M059J (cell line): ENCODE measurements around the gene FIBCD1. TPM values are rescaled to one million over a fixed set of nuclear protein-coding genes. Genes with fewer than 3 reads are reported as not detected.

Experiments used
- DNase-seq: peaks from one replicate; pipeline ENCODE4 v3.0.0-alpha.2; 2012; ENCODE audit warnings: low read depth
- total RNA-seq: library from RNA; depleted of rRNA; stranded (reverse); fragments of >200 nt; shearing (Covaris generic); gene quantifications from 2 replicates; pipeline ENCODE4 v1.2.3, GENCODE V29; 2014; rRNA removed

FIBCD1 gene
- total RNA-seq, result 12.7 and 36.2 TPM in 2 replicates

DNA sequence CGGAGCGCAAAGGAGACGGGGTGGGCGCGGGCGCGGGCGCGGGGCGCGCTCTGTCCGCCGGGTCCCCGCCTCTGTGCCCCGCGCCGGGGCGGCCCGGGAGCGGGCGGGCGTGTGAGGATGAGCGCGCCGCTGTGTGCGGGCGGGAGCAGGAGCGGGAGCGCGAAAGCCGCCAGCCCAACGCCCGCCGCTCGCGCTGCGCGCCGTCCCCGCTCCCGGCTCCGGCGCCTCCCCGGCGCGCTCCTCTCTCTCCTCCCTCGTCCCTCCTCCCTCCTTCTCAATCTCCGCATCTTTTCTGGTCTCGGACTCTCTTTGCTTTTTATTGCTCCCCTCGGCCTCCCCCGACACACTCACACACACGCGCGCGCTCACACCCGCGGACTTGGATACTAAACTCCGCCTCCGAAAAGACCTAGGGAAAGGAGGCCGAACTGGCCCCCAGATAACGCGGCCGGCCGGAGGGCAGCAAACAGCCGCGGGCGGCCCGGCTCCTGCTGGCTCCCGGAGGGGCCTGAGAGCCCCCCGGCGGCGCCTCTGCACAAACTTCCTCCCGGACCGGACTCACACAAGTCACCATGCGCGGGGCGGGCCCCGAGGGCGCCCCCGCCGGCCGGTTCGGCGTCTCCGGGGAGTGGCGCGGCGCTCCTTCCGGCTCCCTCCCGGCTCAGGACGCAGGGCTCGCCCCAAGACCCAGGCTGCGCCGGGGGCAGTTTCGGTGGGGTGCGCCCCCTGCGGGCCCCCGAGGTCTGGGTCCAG lies at the start of gene FIBCD1:
FIBCD1 (minus strand) TSS at position 596 of the 753 bp plus-strand sequence. CDS start 640 bp downstream, outside the sequence.
- DNase-seq, result peak; percentile 68

GRCh38 chr9:130988400-130988747 lies 49.3 kb upstream of the FIBCD1 start:
- DNase-seq, result no peak

- DNase-seq, result no peak
Measured at GRCh38 chr9:130987738-130988399, 48.8 kb upstream of the FIBCD1 start.

GRCh38 chr9:130987054-130987453 lies 48.0 kb upstream of the FIBCD1 start:
- no peak for DNase-seq

- DNase-seq, result peak; percentile 25
Measured at GRCh38 chr9:130986356-130986965, 47.4 kb upstream of the FIBCD1 start.

DNA sequence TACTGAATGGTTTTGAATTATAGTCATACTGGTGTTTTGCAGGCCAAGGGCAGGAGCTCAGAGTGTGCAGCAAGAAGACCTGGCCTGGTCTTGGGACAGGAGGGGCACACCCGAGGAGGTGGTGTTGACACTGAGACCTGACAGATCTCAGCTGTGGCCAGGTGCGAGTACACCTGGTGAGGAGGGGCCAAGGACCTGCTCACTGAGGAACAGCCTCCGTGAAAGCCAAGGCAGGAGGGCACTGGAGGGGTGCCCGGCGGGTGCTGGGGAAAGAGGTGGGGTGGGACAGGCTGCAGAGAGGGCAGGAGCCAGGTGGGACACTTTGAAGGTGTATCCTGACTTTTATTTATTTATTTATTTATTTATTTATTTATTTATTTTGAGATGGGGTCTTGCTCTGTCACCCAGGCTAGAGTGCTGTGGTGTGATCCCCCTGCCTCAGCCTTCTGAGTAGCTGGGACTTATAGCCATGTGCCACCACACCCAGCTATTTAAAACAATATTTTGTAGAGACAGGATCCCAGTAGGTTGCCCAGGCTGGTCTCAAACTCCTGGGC lies 46.6 kb upstream of the FIBCD1 start:
- no peak for DNase-seq

DNA sequence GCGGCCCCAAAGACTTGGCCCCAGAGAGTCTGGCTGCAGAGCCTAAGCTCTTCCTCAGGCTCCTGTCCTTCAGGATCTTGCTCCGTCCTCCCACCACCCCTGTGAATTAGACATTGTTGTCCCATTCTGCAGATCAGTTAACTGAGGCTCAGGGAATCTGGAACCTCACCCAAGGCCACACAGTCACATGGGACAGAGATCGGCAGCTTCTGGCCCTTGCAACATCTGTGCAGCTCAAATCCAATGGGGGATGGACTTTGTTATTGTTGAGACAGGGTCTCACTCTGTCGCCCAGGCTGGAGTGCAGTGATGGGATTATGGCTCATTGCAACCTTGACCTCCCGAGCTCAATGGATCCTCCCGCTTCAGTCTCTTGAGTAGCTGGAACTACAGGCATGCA lies 46.0 kb upstream of the FIBCD1 start:
- no peak for DNase-seq

DNA sequence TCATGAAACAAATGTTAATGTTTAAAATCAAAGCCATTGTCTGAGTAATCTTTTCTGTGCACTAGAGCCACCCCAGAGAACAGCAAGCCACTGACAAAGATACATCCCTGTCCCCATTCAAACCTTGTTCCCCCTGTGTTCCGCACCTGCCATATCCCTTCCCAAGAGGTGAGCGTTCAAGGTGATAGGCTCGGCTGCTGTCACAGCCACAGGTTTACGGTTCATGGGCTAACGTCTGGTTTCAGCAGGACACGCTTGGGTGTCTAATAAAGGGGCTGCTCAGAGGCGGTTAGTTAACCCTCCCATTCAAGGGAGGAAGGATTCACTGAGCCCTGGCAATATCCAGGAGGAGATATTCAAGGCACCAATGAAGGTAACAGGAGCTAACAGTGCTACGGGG lies 45.5 kb upstream of the FIBCD1 start:
- no peak for DNase-seq

DNA sequence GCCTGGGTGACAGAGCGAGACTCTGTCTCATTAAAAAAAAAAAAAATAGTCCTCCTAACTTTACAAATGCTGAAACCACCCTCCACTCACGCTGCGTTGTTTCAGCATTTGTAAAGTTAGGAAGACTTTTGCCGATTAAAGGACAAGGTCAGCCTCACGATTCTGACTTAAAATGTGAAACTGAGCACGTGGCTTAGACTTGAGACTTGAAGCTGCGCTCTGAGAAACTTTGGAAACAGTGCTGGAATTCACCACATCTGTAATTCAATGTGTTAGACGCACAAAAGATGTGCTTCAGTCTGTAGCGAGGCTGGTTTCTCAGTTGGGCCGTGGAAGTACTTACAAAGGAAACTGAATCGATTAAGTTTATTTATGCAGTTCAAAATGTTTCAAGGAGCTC lies 44.9 kb upstream of the FIBCD1 start:
- DNase-seq, result no peak

DNA sequence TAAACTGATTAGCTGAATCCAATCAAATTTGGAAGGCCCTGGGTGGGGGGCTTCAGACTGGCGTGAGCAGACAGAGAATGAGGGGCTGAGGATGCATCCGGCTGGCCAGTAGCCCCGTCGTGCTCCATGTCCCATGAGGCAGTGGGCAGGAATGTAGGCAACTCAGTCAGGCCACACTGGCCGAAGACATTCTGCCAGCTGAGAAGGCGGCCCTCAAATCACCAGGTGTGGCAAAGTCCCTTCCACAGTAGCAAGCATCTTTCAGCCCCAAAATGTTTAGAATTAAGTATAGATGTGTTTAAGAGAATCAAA lies 44.3 kb upstream of the FIBCD1 start:
- DNase-seq, result no peak

GRCh38 chr9:130982636-130983358 lies 43.8 kb upstream of the FIBCD1 start:
- no peak for DNase-seq

DNA sequence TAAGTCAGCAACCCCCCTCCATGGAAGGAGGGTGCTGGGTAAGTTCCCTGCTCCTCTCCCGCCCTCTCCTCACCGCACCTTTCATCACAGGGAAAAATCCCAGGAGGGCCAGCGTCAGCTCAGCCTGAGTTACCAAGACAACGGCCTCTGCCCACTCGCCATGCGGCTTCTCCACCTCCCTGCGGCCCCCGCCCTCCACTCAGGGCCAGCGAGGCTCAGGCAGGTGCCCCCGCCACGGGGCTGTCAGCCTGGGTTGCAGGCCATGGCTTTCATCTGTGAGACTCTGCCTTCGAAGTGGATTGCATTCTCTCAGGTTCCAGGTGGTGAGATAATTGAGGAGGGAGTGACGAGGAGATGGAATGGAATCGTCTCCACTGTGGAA lies 42.7 kb upstream of the FIBCD1 start:
- no peak for DNase-seq

GRCh38 chr9:130981002-130981755 lies 42.1 kb upstream of the FIBCD1 start:
- no peak for DNase-seq

DNA sequence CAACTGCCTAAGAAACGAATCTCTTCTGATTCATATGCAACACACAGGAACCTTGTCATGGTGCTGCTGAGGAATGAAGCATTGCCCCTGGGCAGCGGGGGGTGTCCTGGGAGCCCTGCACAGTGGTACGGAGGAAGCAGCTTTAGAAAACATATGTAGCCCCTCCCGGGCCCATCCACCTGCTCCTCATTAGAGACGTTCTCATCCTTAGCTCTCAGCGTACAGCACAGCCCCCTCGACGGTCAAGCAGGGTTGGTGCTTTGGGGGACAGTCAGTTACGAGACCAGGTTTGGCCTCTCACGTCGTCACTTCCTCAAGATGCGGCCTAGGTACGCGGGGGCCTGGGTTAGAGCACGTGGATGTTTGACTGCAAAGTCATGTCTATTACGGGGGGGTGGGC lies 41.5 kb upstream of the FIBCD1 start:
- DNase-seq, result no peak

DNA sequence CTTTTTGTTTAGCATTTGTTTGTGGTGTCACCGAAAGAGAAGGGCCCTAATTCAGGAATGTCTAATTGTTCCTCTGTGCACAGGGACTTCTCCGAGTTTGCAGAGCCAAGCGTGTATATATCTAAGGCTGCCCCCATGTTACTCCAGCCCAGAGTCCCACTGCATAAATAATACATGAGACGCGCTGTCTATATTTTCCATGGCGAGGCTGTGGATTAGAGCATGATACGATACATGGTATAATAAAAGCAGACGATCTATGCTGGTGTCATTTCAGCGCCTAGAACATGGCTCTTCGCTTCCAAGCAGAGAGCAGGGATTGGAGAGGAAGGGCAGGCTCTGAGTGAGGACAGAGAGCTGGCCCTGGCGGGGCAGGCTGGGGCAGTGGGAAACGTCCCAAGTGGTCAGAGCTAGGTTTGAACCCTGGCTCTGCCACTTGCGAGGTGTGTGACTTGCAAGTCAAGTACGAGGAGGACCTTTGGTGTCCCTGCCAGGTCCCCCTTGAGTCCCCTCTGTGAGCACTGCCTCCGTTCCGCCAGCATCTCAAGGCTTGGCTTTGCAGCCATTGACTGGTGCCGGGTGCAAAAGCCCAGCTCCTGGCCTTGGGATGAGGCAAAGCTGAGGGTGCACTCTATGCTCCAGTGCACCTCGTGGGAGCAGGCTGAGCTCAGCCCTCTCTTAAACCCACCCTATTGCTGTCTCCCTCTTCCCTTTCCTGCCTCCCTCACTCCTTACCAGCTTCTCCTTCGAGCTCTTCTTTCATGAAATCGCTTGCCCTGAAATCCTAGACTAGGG lies 40.7 kb upstream of the FIBCD1 start:
- DNase-seq, result no peak

GRCh38 chr9:130977811-130978221 lies 38.8 kb upstream of the FIBCD1 start:
- DNase-seq, result no peak

DNA sequence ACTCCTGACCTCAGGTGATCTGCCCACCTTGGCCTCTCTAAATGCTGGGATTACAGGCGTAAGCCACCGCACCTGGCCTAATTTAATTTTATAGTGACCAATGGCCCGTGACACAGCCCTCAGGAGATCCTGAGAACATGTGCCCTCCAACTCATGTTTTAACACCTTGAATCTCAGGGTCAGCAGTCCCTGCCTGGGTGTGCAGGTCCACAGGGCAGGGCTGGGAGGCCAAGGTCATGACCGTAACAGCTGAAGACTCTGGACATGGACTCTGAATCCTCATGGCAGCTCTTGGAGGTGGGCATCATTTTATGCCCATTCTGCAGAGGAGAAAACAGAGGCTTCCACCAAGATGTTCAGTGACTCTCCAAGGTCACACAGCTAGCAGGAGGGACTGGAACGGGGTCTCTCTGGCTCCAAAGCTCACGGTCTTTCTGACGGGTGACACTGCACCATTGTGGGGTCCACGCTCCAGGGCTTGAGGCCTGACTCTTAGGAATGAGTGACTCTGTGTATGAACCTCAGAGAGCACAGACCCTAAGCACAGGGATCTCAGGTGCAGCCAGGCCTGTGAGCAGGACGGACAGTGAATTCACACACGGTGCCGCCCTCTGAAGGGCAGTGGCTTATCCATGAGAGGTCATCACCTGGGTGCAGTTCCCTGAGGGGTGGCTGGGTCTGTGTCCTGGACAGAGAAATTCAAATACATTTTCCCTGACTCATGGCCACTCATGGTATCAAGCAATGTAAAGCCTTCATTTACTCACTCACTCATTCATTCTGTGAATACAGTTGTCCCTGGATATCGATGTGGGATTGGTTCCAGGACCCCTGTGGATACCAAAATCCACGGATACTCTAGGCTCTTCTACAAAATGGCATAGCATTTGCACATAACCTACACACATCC lies 37.1 kb upstream of the FIBCD1 start:
- no peak for DNase-seq

DNA sequence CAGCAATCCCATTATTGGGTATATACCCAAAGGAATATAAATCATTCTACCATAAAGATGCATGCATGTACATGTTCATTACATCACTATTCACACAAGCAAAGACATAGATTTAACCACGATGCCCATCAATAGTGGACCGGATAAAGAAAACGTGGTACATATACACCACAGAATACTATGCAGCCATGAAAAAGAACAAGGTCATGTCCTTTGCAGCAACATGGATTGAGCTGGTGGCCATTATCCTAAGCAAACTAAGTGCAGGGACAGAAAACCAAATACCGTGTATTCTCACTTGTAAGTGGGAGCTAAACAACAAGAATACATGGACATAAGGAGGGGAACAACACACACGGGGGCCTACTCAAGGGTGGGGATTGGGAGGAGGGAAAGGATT lies 36.1 kb upstream of the FIBCD1 start:
- DNase-seq, result no peak

DNA sequence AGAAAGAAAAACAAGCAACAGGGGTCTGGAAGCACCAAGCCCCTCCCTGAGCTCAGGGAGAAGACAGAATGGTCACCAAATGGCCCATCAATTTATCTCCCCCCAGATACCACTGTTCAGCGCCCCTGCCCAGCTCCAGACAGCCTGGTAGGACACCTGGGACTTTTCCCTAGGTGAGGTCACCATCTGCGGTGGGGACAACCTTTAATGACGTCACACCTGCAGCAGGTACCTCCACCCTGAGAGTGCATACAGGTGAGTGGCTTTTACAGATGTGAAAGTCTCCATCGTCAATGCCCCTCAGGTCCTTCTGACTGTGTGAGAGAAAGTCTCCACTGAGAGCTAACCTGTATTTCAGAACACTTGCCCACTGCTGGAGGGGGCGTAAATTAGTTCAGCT lies 35.6 kb upstream of the FIBCD1 start:
- DNase-seq, result no peak
